Ureter (tissue), 1 donor: Measurements from ENCODE around the gene CRAT. TPM values are rescaled to one million over a fixed set of nuclear protein-coding genes. Genes with fewer than 3 reads are reported as not detected.
A peak's percentile ranks its signal among the peaks of the same experiment; 100 is the strongest.

ENCODE experiments used
- DNase-seq: peaks from one replicate; pipeline ENCODE4 v3.0.0-alpha.2; 2020; ENCODE audit warnings: low spot score
- total RNA-seq: library from RNA; stranded (reverse); gene quantifications from one replicate; pipeline ENCODE4 v1.2.4, GENCODE V29; 2023
- donor health status: DM: yes; HTN: yes; CAD: no.

The CRAT gene
- total RNA-seq, 1 donor from 2014 or later = 42.1 TPM

DNA sequence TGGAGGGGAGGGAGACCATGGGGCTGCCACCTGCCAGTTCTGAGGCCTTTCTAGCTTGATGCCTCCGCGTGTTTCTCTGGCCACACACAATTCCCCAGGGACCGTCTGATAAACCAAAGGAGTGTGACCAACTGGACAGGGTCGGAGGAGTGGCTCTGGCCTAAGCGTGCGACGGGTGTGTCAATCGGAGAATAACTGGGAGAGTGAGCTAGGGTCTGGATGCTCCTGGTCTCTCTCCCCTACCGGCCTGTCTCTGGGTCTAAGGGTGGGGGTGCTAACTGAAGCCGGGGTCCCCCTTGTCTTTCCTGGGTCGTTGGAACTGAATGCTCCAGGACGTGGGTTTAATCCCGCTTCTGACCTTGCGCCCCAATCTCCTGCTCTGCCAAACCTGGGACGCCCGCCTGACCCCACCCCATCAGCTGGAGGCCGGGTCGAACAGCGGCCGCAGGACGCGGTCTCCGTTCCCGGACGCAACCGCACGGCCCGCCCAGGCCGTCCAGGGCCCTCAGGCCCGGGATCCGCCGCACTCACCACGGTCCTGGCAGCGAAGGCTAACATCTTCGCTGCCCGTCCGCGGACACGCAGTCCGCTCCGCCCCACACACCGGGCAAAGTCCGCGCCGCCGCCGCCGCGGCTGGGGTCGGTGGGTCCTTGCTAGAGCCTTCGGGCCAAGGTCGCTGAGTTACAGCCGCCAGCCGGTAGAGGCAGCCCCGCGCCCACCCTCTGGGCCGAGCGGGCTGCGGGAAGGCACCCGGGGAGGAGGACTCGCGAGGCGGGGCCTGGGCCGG is 447 bp downstream of the CRAT start:
- peak; percentile 66 for DNase-seq

DNA sequence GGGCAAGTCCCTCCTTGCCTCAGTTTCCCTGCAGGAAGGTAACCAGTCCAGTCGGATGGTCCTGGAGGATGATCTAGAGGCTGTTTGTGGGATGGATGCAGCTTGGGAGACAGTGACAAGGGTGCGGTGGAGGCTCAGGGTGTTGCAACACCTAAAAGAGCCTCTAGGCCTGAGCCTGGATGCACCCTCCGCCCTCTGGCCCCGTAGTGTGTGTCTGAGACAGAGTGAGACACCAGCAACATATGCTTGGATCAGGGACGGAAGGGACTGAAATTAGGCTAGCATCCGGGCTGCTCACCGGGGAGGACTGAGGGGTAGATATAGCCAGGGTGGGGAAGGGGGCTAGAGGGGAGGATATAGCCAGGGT is 1.1 kb downstream of the CRAT start:
- no peak for DNase-seq

DNA sequence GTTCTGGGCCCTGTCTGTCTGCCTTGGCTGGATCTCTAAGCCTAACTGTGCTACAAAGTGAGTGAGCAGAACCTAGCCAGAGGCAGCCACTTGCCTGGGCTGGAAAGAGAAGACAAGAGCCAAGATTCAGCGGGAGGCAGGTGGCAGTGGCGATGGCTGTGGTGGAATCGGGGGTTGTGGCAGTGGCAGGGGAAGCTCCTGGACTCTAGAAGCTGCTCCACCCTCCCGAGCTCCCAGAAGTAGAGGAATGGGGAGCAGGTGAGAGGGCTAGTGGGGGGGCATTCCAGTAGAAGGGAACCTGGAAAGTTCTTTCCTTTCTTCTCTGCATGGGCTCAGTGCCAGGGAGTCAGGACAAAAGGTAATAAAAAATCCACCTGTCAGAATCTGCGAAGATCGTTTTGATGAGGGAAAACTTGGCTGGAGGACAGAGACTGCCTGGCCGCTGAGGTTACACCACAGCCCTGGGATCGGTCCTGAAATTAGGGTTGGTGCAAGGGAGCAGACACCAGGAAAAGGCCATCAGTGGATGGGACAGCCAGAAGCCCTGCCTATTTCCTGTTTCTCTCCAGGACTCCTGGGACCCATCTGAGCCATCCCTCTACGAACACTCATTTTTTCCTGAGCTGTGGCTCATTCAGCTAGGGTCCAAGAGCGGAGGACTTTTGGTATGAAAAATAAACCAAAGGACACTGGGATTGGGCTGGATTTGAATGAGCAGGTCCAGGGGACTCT is 1.6 kb downstream of the CRAT start:
- no peak for DNase-seq

DNA sequence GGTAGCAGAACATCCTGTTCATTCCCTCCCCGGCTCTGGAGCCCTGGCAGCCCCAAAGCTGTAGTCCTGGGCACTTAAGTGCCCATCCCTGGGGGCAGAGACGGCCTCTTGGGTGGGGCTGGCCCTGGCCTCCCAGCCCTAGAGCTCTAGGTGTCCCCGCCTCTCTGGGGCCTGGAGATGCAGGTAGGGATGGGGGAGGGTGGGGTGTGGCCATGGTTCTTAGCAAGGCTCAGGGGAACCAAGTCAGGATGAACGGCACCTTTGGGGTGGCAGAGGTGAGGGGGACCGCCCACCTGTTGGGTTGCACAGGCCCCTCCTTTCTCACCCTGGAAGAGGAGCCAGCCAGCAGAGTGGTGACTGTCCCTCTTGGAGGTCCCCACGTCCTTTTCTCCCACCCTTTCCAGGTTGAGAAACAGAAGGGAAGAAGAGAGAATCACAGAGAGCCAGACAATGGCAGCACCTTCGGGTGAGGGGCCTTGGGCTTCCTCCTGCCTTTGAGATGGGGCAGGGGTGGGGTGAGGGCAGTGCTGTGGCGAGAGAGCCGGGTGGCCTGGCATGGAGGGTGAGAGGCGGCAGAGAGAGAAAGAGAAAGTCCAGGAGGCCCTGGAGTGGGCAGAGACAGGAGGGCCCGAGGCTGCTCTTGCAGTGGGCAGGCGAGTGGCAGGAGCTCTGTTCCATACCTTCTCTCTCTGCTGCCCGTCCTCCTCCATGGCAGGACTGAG is 2.3 kb downstream of the CRAT start:
- DNase-seq = no peak

GRCh38 chr9:129107651-129108050 is 2.9 kb downstream of the CRAT start:
- DNase-seq = no peak

- DNase-seq = no peak
Measured at GRCh38 chr9:129105857-129106694, 4.5 kb downstream of the CRAT start.

- no peak for DNase-seq
Measured at GRCh38 chr9:129104051-129104450, 6.5 kb downstream of the CRAT start.

DNA sequence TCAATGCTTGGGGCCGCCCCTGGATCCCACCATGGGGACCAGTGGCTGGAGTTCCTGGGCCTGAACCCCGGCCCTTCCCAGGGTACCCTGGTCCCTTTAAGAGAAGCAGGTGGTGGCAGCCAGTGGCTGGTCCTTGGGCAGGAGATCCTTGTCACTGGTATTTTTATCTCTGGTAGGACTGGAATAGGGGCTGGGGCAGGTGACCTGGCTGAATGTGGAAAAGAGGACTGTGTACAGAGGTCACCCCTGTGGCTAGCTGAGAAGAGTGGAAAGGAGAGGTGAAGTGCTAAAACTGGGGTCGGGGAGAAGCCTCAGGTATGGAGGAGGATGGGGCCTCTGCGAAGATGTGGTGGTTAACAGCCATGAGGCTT is 7.0 kb downstream of the CRAT start:
- no peak for DNase-seq

GRCh38 chr9:129102791-129103594 is 7.6 kb downstream of the CRAT start:
- peak; percentile 75 for DNase-seq

DNA sequence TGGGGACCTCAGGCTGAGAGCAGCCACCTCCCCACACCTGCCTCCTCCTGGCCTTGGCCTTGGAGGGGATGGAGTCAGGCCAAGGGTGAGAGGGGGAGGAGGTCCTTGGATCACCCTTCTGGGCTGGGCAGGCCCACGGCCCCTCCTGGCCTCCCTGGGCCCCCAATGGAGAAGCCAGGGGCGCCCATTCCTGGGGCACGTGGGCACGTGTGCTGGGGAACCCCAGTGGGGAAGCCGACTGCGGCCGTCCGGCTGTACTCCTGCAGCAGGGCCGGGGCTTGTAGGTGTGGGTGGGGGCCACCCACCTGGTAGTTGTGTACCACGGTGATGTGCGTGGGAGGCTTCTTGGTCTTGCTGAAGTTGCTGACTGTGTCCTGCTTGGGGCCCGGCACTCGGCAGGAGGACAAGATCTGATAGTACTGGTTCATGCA is 8.5 kb downstream of the CRAT start:
- no peak for DNase-seq

DNA sequence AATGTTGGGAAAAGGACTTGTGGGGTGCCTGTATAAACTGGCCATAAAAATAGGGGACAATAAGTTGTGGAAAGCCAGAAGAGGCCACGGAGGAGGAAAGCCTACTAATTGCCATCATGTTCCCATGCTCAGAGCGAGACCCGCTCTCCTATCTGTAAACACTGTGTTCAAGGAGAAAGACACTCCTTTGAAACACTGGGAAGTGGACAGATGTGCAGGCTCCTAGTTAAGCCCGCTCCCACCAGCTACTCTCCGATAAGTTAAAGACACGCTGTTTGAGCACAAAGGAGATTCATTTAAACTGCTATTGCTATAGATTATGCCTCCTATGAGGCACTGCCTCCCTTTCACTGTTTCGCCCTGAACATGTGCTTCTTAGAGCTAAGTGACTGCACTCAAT is 9.3 kb downstream of the CRAT start:
- DNase-seq = no peak

GRCh38 chr9:129100383-129101169 is 10.0 kb downstream of the CRAT start:
- no peak for DNase-seq

- DNase-seq = no peak
Measured at GRCh38 chr9:129098328-129098727, 12.3 kb downstream of the CRAT start.

- DNase-seq = no peak
Measured at GRCh38 chr9:129097671-129098306, 12.8 kb downstream of the CRAT start.

DNA sequence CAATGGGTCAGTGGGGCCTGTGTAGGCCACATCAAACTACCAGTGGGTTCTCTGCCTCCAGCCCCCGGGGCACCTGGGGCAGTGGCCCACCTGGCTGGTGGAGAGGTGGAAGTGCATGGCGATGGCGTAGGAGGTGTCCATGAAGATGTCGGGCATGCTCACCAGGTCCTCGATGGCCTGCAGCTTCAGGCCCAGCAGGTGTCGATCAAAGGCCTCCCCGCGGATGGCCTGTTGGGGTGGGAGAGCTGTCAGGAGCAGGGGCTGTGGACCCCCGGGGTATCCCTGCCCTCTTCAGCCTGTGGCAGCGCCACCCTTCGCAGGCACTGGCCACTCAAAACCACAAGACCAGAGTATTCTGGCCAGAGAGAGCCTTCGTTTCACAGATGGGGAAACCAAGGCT is 14.7 kb downstream of the CRAT start:
- DNase-seq = no peak

DNA sequence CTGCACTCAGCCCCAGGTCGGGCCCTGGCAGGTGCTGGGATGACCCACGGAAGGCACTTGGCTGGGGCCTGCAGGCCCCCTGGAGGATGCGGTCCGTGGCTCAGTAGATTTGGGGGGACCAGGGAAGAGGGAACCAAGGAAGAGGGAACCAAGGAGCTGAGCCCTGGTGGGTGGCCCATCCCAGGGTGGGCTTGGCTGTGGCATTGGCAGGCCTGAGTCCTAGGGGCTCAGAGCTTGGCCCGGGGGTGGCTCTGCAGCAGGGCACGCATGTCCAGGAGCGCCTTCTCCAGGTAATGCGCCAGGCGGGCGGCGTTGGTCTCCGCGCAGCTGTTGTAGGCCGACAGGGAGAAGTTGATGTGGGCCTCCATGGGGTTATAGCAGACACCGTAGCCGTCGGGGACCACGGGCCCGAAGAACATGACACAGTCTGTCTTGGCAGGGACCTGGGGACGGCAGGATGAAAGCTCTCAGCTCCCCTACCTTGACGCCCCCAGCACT is 15.4 kb downstream of the CRAT start:
- no peak for DNase-seq

GRCh38 chr9:129094387-129095169 is 16.0 kb downstream of the CRAT start:
- DNase-seq = no peak

DNA sequence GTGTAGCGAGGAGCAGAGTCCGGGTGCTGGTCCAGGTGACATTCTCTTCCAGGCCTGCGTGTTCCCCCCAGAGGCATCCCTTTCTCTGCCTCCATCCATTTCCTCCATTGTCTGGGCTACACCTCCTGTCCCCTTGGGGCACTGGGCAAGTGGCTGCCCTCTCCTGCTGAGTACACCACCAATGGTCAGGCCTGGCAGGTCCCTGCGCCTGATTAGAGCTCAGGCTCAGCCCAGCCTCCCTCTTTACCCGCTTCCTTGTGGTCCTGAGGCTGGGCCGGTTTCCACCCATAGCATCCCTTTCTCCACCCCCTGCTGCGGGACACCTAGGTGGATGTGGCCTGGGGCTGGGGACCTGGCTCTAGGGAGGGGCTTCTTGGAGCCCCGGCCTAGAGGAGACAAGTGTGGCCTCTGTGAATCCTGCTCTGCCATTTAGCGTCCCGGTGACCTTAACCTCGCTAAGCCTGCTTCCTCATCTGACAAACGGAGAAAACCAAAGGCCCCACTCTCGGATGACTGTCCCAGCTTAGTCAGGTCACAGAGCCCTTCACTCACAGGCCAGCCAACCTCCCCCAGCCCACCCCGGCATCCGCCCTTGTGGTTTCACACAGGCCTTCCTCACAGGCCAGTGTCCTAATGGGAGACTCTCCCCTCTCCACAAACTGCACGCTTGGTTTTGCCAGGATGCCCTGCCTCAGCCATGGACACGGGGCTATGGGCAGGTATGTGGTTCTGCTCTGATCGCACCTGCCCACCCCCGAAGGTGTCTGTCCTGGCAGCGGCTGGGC is 16.8 kb downstream of the CRAT start:
- DNase-seq = no peak
